Measurements from ENCODE around the gene IGLL1.
"Not testable (repeated sequence)": the region's sequence is repeated elsewhere in the genome, so short reads cannot be mapped to it uniquely, and the experiment has no call there.

The IGLL1 gene

GRCh38 chr22:23579870-23580575, at the start of gene IGLL1:
Gene IGLL1, minus strand, starts transcription at chr22:23580290. Its CDS starts 100 bp downstream, at chr22:23580190.
- DNase-seq: no peak

DNA sequence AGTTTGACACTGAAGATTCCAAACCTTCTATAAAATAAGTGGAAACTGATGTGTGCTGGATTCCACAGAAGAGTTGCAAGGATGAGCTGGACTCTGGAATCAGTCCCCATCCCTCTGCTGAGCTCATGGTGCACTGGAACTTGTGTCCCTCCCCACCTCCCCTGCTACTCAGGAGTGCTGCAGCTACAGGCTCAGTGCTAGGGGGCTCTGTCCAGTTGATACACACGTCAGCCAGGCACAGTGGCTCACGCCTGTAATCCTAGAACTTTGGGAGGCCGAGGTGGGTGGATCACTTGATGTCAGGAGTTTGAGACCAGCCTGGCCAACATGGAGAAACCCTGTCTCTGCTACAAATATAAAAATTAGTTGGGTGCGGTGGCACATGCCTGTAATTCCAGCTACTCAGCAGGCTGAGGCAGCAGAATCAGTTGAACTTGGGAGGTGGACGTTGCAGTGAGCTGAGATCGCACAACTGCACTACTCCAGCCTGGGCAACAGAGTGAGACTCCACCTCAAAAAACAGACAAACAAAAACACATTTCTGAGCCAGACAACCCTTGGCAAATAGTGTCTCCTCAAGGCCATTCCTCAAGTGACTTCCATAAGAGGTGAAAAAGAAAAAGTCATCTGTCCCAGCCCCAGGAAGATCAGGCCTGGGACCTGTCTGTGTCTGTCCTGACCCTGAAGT, 48.1 kb upstream of the IGLL1 start:
- not testable (repeated sequence) for DNase-seq

DNA sequence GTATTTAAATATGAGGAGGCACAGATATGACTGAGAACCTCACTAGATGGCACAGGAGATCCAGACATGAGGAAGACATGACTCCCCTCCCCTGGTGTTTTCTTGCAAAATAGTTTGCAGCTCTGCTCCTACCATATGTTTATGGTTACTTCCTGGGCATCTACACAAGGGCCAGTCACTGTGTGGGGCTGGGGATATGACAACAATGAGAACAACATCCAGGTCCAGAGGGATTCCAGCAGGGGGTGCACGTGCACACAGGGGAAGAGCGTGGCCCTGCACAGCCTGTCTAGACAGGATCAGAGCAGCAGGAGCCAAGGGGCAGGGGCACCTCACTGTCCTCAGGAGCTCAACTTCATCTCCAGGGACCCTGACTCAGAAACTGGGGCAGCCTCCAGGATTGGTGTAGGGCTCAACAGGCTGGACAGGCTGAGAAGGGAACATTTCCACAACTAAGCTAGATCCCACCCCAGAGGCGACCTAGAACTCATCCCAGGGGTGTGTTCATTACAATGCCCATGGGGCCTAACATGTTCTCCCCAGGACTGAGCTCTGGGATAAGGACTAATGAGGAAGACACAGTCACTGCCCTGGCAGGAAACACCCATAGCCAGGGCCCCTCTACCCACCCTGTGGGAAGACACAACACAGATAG, 47.4 kb upstream of the IGLL1 start:
- not testable (repeated sequence) for DNase-seq

DNA sequence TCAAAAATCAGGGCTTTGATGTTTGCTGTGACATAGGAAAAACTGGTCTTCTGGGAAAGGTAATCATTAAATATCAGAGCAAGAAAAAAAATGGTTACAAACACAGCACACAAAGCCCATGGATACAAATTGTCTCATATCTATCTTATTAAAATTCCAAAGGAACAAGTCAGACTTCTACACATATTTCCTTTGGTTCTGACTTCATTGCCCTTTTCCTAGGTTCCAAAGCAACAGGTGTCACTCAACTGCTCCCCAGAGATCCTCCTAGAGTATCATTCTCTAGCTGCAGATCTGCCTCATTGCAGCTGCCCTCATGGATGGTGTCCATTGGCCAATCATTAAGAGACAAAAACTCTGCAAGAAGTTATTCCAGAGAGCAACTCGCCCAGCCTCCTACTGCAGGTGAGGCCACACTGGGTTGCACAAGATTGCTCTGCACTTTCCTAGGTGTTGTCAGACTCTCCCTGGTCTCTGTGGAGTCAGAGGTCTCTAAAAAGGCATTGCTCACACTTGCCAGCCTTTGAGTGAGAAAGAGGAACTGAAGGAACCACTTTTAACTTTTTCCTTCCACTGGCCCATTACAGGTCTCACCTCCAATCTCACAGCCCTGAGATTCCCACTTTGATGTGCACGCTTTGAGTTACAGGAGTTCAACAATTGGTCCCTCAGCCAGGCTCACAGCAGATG, 46.3 kb upstream of the IGLL1 start:
- no peak for DNase-seq

- DNase-seq: no peak
These were observed 42.5 kb upstream of the IGLL1 start for GRCh38 chr22:23622634-23623033.

DNA sequence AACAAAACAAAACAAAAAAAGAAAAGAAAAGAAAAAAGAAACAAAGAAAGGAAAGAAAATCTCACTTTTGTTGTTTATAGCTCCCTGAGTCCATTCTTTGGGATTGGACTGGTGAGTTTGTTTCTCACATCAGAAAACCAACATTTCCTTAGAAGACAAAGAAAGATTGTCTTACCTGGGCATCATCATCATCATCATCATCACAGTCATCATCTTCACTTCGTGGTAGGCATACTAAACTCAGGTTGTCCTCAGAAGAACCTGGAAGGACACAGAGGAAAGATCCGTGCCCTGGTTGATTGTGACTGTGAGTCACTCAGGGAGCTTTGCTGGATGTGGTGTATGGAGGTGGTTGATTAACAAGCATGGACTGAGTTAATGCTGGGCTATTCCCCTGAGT, 41.8 kb upstream of the IGLL1 start:
- DNase-seq: not testable (repeated sequence)

GRCh38 chr22:23621082-23621780, 41.1 kb upstream of the IGLL1 start:
- DNase-seq: no peak

DNA sequence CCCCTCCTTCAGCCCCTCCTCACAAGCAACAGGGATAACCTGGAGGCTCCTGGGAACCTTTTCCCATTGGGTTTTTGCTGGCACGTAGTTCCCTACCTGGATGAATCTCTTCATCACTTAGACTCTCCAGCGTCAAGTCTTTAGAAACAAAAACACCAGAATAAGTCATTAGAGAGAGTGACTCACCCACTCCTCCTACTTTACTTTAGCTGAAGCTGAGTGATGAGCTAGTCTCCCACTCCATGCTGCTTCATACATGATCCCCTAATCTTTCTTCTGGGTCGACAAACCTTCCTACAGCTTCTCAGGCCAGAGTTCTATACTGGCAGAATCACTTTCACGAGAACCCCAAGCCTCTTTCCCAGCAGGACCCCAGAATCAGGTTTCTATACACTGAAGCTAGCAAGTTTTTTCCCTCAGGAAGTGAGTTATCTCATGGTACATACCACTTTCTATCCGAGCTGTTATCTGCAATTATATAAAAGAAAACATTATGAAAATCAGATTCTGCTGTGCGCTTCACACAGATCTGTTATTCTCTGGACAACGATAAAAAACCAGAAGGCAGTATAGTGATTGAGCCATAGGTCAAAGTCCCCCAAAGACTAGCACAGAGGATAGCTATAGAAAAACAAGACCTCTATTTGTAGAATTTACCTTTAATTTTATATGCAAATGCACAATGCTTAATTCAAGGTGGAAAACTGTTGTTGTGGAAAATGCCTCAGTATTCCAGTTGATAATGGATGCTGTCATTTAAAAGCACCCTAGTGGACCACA, 33.3 kb upstream of the IGLL1 start:
- no peak for DNase-seq

DNA sequence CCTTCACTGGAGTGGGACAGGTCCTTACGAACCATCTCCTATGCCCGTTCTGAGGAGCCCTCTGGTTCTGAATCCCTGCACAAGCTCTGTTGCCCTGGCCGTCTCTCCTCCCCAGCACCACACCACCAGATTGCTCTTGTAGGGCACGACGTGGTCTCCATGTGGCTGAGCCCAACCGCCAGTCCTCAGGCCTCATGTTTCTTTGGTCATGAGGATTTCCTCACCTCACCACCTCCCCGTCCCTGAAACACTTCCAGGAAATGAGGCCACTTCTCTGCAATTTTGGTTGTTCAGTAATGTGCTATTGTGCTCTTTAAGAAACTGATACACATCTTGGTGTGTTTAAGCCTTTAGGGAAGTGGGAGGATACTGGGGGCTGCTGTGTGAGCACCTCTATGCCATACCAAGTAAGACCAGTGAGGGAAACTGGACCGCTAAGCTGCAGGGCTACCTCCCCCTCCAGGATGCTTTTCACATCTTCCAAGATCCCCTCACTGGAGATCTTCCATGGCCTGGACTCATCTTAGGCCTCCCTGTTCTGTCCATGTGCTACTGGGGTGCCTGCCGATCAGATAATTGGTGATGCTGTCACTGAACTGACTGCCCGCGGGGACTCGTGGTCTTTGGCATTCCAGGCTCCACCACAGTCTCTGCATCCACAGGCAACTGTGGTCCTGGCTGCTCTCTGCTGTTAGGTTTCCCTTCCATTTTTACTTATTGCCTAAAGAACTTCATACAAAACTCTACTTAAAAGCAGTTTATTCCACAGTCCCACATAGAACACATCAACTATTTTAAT, 30.1 kb upstream of the IGLL1 start:
- DNase-seq: no peak

GRCh38 chr22:23608583-23608982, 28.5 kb upstream of the IGLL1 start:
- no peak for DNase-seq

DNA sequence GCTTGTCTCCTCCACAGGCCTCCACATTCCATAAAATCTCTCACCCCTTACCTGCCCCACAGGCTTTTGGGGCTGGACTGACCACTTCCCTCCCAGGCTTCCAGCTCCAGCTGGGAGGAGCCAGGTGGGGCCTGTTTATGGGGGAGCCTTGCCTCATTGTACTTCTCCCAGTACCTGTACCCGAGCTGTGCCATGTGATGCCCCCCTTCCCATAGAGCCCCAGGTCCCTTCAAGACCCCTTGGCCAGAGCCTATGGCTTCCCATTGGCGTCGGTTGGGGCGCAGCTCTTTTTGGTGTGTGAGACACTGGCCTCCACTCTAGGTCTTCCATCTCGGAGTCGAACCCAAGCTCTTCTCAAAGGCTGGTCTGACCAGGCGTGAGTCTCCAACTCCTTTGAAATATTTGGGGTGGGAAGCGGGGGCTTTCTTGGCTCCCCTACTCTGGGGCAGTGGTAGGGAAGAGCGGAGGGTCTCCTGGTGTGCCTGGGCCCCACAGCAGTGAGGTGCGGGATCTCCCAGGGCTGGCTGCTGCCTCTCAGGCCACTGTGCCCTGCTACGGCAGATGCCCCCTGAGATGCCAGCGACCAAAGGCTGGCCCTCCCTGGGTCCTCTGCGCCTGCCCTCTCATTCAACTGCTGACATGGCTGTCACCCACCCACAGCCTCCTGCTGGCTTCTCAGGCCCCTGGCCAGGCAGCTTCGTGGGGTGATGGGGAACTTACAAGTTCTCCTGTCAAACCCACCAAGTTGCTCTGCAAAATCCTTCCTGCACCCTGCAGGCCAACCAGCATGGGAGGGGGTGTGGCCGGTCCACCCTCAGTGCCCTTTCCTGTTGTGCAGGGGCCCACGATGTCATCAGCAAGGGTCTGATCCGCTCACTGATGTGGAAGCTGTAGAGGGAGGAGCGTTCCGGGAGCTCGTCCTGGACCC, 26.4 kb upstream of the IGLL1 start:
- no peak for DNase-seq

- no peak for DNase-seq
These were observed 25.0 kb upstream of the IGLL1 start for GRCh38 chr22:23604939-23605712.

GRCh38 chr22:23603266-23603665, 23.2 kb upstream of the IGLL1 start:
- no peak for DNase-seq

GRCh38 chr22:23598805-23599518, 18.9 kb upstream of the IGLL1 start:
- no peak for DNase-seq

DNA sequence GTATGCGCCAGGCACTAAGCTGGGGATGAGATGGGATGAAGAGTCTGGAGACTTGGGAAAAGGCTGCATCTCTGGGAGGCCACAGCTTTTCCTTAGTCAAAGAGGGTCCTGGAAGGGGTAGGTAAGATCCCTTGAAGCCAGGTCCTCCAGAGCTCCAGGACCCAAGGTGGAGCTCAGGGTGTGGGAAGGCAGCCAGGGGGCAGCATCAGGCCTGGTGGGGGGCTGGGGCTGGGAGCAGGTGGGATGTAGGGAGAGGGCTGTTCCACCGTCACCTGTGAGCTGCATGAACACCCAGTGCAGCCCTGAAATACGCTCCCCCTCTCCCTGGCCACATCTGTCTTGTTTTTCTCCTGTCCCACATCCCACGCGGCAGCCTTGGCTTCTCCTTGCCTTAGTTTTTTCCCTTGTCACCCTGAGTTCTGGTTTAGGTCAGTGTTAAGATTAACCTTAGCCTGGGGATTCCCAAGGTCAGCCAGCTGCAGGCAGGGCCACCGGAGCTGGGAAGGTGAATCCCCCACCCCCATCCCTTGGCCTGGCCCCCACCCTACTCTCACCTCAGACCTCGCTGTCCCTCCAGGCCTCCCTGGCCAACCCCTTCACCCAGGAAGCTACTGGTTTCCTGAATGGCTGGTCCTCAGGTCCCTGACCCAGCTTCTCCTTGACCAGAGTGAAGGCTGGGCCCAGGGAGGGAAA, 17.6 kb upstream of the IGLL1 start:
- DNase-seq: not testable (repeated sequence)

DNA sequence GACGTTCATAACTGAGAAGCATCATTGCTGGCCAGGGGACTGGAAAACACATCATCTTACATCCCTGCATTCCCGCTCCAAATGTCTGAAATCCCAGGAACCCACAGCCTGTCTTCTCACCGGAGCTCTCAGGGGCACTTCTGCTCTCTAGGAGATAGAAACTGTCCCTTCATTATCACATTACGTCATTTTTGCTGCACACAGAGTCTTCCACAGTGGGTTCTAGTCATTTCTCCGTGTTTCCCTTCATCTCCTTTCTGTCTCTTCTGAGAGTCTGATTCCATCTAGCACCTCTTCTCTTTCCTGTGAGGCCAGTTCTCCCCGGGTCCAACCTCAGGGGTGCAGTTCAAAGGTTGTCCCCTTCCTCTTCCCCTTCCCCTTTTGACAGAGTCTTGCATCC, 15.8 kb upstream of the IGLL1 start:
- DNase-seq: not testable (repeated sequence)

- no peak for DNase-seq
These were observed 11.8 kb upstream of the IGLL1 start for GRCh38 chr22:23591846-23592245.

All from 8988T (cell line).